HL-60 (cell line): ENCODE measurements around the gene ZNF709.

Source experiments
- POLR2AphosphoS5 ChIP-seq: IDR thresholded peaks from 2 replicates; pipeline ENCODE4 v1.6.1; 2012; ENCODE audit warnings: low read depth
- TF ChIP-seq, protein P1 (sequence below): IDR thresholded peaks from one replicate; pipeline ENCODE4 v1.5.1; 2011; ENCODE audit warnings: low read length, control low read depth, inconsistent platforms; ENCODE audit not compliant: insufficient read depth

DNA sequence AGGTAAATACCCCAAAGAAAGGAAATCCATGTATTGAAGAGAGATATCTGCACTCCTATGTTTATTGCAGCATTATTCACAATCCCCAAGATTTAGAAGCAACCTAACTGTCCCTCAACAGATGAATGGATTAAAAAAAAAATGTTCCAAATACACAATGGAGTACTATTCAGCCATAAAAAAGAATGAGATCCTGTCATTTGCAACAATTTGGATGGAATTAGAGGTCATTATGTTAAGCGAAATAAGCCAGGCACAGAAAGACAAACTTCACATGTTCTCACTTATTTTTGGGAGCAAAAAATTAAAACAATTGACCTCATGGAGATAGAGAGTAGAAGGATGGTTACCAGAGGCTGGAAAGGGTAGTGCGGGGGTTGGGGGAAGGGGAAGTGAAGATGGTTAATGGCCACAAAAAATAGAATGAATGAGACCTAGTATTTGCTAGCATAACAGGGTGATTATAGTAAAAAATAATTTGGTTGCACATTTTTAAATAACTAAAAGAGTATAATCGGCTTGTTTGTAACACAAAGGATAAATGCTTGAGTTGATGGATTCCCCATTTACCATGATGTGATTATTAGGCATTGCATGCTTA is 9.7 kb upstream of the ZNF709 start:
- TF ChIP-seq, protein P1, sequence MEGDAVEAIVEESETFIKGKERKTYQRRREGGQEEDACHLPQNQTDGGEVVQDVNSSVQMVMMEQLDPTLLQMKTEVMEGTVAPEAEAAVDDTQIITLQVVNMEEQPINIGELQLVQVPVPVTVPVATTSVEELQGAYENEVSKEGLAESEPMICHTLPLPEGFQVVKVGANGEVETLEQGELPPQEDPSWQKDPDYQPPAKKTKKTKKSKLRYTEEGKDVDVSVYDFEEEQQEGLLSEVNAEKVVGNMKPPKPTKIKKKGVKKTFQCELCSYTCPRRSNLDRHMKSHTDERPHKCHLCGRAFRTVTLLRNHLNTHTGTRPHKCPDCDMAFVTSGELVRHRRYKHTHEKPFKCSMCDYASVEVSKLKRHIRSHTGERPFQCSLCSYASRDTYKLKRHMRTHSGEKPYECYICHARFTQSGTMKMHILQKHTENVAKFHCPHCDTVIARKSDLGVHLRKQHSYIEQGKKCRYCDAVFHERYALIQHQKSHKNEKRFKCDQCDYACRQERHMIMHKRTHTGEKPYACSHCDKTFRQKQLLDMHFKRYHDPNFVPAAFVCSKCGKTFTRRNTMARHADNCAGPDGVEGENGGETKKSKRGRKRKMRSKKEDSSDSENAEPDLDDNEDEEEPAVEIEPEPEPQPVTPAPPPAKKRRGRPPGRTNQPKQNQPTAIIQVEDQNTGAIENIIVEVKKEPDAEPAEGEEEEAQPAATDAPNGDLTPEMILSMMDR = no peak
- TF ChIP-seq POLR2AphosphoS5 = no peak
